D721Med (cell line): ENCODE results near the gene MAST4.

Experiments
- DNase-seq: peaks from one replicate; pipeline ENCODE4 v3.0.0; 2011; ENCODE audit warnings: low spot score; ENCODE audit not compliant: insufficient read length
- FAIRE-seq: peaks from 2 replicates; lab custom pipeline; 2011; peaks lifted over from hg19 to GRCh38; lab: Jason Lieb, UNC
- TF ChIP-seq, protein P1 (sequence below): IDR thresholded peaks from 2 replicates; pipeline ENCODE4 v1.5.1; 2012; ENCODE audit warnings: mild to moderate bottlenecking, control low read depth; ENCODE audit not compliant: insufficient read depth; ENCODE audit errors: missing control alignments

Gene MAST4

DNA sequence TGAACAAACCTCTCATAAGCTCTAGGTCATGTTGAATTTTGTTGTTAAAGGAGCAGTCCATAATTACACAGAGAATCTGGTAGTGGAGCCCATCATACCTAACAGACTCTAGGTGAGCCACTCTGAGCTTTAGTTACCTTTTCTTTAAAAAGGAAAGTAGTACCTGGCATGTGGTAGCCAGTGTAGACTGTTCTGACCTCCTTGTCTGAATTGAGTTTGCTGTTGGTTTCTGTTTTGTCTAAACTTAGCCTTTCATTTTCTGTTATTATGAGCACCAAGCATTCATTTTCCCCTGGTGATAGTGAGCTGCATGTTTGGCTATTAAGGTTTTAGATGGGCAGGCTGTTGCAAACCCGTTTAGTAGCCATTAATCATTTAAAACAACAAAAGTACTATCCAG is 112.2 kb downstream of the MAST4 start:
- TF ChIP-seq, protein P1, sequence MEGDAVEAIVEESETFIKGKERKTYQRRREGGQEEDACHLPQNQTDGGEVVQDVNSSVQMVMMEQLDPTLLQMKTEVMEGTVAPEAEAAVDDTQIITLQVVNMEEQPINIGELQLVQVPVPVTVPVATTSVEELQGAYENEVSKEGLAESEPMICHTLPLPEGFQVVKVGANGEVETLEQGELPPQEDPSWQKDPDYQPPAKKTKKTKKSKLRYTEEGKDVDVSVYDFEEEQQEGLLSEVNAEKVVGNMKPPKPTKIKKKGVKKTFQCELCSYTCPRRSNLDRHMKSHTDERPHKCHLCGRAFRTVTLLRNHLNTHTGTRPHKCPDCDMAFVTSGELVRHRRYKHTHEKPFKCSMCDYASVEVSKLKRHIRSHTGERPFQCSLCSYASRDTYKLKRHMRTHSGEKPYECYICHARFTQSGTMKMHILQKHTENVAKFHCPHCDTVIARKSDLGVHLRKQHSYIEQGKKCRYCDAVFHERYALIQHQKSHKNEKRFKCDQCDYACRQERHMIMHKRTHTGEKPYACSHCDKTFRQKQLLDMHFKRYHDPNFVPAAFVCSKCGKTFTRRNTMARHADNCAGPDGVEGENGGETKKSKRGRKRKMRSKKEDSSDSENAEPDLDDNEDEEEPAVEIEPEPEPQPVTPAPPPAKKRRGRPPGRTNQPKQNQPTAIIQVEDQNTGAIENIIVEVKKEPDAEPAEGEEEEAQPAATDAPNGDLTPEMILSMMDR: no peak
- no peak for DNase-seq
- no peak for FAIRE-seq

DNA sequence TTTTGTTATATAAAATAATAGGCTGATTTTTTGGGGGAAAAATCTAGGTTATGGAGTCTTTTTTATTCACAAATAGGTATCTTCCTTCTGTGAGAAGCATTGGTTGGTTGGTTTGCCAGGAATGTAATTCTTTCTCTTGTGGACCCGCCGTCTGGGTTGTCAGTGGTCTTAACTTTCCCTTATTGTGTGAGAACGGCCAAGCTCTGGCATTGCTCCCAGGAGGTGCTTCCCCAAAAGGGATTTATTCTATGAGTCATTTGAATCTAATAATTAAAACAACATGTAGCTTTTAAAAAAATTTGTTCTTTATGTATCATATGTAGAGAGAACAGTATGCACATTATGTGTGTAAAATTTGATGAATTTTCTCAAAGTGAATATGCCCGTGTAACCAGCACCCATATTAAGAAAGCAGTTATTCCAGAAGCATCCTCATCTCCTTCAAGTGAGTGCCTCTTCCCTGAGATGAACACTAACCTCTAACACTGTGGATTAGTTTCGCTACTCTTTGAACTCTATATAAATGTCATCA is 114.4 kb downstream of the MAST4 start:
- no peak for DNase-seq
- no peak for FAIRE-seq
- TF ChIP-seq, protein P1: no peak

DNA sequence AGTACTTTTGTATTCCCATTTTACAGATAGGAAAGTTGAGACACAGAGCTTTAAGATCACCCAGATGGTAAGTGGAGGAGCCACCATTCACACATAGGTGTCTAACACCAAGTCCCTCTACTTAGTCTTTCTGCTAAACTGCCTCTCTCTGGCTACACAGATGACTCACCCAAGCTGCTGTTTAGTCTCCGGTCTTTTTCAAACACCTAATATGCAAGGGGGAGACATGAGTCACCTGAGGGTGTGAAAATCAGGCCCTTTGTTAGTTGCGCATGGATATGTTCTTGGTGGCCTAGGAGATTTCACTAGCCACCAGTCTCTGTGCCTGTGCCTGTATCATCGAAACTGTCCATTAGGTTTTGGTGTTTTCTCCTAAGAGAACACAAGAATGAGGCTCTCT is 117.8 kb downstream of the MAST4 start:
- FAIRE-seq (no peak), DNase-seq (no peak)
- TF ChIP-seq, protein P1: no peak

DNA sequence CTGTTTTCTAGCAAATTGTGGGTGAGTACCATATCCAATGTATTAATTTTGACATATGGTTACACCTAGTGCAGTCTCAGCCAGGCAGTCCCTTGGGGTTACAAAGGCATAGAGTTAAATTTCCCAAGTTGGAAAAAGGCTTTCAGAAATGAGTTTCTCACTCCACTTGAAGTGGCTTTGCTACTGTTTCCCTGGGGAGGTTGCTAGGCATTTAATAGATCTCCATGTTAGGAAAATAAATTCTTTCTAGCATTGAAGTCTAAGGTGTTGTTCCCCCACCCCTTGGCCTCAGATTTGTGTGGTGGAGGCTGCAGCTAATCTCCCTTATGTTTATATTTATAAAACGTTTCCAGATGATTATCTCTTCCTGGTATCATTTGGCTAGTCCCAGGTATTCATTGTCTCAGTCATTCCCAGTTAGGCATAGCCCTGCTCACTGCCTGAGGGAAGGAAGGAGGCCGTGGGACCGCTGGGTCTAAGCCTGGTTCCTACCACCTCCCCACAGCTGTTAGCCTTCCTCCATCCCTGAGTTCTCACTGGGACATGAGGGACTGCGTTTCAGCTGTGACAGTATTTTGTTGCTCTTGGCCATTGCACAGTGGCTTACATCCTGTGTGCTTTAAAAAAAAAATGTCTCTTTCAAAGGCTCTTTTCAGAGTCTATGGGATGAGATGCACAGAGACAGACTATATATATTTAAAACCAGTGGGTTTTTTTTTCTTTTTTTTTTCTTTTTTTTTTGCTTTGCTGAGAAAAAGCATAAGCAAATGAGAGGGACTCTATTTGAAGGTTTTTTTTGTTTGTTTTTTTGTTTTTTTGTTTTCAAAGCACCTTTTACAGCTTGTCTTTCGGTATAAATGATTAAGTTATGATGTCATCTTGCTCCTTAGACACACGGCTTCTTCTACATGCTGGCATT is 121.5 kb downstream of the MAST4 start:
- FAIRE-seq (no peak), DNase-seq (no peak)
- TF ChIP-seq, protein P1: no peak

DNA sequence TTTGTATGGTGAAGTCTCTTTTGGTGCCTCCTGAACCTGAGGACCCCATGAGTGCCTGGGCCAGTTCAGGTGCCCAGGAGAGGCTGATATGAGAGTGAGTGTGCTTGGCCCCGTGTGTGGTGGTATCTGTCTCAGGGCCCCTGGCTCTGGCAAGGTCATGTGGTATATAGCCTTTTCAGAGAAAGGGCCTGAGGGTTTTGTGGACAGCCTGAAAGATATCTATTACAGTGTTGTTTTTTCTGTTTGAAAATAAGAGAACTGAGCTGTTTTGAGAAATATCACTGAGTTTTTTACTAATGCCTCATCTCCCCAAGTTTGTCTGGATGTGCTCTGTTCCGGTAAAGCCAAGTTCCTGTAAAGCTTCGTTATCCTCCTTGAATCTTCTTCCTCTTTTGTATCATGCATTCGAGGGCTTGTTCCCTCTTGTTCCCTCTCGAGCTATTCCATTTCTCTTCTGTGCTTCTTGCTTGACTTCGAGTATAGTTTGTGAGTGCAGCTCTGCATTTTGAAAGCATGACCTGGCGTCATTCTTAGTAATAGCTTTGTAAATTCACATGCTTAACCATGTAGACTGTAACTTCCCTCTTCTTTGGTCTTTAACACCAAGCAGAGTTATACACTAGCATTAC is 122.3 kb downstream of the MAST4 start:
- FAIRE-seq (no peak), DNase-seq (no peak)
- TF ChIP-seq, protein P1: no peak

DNA sequence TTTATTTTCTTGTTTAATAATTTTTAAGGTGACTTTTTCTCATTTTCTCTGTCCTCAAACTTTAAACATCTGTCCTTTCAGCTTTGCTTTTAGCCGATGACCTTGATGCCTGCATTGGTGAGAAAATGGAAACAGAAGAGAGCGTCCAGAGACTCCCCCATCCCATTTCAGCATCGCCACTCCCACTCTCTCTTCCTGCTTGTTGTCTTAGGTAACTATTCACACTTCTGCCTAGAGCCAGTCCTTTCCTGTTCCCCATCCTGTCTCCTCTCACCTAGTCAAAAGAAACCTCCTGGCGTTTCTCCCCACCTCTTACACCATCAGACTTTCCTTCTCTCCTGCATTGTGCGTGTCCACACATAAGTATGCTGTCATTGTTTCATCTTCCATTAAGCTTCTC is 124.6 kb downstream of the MAST4 start:
- DNase-seq: no peak
- no peak for FAIRE-seq

More for the DNA sequence above, 124.6 kb downstream of the MAST4 start:
- TF ChIP-seq, protein P1: no peak
